ENCODE data around the gene PKP1.

DNA sequence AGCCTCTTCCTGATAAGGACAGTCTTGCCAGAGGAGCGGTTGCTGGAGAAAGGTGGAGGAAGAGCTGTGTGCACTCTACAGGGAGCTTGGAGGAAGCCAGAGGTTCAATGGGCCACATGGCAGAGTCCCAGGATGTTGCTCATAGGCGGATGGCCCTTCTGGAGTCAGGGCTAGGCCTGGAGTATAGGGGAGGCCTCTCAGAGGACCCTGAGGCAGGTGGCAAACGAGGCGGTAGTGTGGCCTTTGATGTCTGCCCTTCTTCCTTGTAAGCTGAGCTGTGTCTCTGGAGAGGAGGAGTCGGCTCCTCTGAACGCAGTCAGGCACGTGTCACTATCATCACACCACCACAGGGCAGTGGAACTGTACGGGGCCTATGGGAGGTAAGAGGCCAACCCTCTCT, 8.6 kb downstream of the PKP1 start:
- TF ChIP-seq, protein P1, sequence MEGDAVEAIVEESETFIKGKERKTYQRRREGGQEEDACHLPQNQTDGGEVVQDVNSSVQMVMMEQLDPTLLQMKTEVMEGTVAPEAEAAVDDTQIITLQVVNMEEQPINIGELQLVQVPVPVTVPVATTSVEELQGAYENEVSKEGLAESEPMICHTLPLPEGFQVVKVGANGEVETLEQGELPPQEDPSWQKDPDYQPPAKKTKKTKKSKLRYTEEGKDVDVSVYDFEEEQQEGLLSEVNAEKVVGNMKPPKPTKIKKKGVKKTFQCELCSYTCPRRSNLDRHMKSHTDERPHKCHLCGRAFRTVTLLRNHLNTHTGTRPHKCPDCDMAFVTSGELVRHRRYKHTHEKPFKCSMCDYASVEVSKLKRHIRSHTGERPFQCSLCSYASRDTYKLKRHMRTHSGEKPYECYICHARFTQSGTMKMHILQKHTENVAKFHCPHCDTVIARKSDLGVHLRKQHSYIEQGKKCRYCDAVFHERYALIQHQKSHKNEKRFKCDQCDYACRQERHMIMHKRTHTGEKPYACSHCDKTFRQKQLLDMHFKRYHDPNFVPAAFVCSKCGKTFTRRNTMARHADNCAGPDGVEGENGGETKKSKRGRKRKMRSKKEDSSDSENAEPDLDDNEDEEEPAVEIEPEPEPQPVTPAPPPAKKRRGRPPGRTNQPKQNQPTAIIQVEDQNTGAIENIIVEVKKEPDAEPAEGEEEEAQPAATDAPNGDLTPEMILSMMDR (IDR thresholded peaks at IDR 0.05; ENCODE audit: low read length) = no peak
- no peak for TF ChIP-seq EZH2 (optimal IDR thresholded peaks at IDR 0.05; ENCODE audit: low read depth, low read length)
- TF ChIP-seq EZH2phosphoT487 (IDR thresholded peaks at IDR 0.05; ENCODE audit: low read length) = no peak

Data from MM.1S (cell line).